ENCODE measurements around the gene LRP2BP. TPM values are rescaled to one million over a fixed set of nuclear protein-coding genes. Genes with fewer than 3 reads are reported as not detected.

The LRP2BP gene
- total RNA-seq, 2 experiments from 2014 or later, result 2.7 to 3.1 TPM

DNA sequence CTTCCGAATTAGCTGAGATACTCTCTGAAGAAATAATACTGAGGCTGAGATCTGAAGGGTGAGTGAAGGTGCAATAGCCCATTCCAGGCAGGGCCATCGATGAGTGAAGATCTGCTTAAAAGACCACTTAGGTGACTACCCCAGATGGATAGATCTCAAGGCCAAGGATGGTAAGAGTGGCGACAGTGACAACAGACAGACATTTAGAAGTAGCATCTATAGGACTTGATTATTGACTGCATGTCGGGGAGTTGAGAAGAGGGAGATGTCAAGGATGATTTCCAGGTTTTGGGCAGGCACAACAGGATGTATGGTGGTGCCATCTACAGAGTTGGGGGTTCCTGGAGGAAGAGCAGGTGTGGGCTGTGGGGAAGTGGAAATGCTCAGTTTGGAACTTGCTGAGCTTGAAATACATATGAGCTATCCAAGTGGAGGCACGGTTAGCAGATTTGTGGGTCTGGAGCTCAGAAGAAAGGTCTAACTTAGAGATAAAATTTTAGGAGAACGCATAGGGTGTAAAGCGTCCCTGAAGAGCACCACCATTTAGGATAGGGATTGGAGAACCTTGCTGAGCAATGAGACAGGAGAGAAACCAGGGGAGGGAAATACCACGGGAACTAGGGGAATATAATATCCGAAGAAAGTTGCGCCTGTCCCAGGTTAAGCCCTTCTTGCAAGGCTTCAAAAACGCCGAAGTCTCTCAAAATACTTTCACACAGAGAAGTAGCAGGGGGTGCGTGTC, 29.4 kb upstream of the LRP2BP start:
- peaks cover 17% of the 10 kb centered on the region for H3K36me3 ChIP-seq (ENCODE audit: insufficient read depth, low read length)
- Mint-ChIP-seq H3K4me1 (ENCODE audit: low read depth) (peaks cover 31% of the 10 kb centered on the region), H3K27me3 (peaks cover 6% of the 10 kb centered on the region), H3K36me3 (ENCODE audit: low read depth) (peaks cover 39% of the 10 kb centered on the region), H3K27ac (peak overlapping the region; percentile 91), H3K9me3 (no peaks in the 10 kb centered on the region), H3K4me3 (peak overlapping the region; percentile 94)
- CTCF ChIA-PET, result interaction anchor here (0.7 to 1.9 kb wide), 4 partner anchors 21 to 173 kb away, joined by 3 to 9 read pairs (median 6); partner anchors contain the start of genes ANKRD37 and LRP2BP
- TF ChIP-seq, protein P1, sequence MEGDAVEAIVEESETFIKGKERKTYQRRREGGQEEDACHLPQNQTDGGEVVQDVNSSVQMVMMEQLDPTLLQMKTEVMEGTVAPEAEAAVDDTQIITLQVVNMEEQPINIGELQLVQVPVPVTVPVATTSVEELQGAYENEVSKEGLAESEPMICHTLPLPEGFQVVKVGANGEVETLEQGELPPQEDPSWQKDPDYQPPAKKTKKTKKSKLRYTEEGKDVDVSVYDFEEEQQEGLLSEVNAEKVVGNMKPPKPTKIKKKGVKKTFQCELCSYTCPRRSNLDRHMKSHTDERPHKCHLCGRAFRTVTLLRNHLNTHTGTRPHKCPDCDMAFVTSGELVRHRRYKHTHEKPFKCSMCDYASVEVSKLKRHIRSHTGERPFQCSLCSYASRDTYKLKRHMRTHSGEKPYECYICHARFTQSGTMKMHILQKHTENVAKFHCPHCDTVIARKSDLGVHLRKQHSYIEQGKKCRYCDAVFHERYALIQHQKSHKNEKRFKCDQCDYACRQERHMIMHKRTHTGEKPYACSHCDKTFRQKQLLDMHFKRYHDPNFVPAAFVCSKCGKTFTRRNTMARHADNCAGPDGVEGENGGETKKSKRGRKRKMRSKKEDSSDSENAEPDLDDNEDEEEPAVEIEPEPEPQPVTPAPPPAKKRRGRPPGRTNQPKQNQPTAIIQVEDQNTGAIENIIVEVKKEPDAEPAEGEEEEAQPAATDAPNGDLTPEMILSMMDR (IDR thresholded peaks at IDR 0.05), result no peak
- POLR2A ChIA-PET, result interaction anchor here (0.6 to 5.0 kb wide), 16 partner anchors 10 to 951 kb away, joined by 3 to 88 read pairs (median 4); partner anchors contain the start of genes ANKRD37, CASP3, CYP4V2 and IRF2
- ATAC-seq (ENCODE audit: poor library complexity) (no peak), DNase-seq (peak in 3 of 14 experiments; percentile 15 to 48 (median 22))
- intact Hi-C loops (cut with DNase I, micrococcal nuclease), result loop anchor here (1.0 to 10.0 kb wide), 11 partner anchors 27 to 890 kb away; partner anchors contain the start of genes CFAP97 (in 2 of the 2), ACSL1 (in 1 of the 2), ANKRD37 (in 1 of the 2) and CCDC110 (in 1 of the 2)
- peaks cover 18% of the 10 kb centered on the region for H3K4me1 ChIP-seq (ENCODE audit: insufficient read depth, low read length)
- H3K27ac ChIP-seq (ENCODE audit: low read depth in 1 of 2, low read length in 2 of 2), result peak overlapping the region; percentile 88 to 99
- H3K9me3 ChIP-seq (ENCODE audit: control insufficient read depth in 1 of 2, insufficient read depth in 1 of 2, low read length in 2 of 2), result no peaks in the 10 kb centered on the region
- peak overlapping the region; percentile 99 for H3K4me3 ChIP-seq (ENCODE audit: low read length)
- no peaks in the 10 kb centered on the region for H3K27me3 ChIP-seq (ENCODE audit: control insufficient read depth in 1 of 2, insufficient read depth in 2 of 2, low read length in 2 of 2)

DNA sequence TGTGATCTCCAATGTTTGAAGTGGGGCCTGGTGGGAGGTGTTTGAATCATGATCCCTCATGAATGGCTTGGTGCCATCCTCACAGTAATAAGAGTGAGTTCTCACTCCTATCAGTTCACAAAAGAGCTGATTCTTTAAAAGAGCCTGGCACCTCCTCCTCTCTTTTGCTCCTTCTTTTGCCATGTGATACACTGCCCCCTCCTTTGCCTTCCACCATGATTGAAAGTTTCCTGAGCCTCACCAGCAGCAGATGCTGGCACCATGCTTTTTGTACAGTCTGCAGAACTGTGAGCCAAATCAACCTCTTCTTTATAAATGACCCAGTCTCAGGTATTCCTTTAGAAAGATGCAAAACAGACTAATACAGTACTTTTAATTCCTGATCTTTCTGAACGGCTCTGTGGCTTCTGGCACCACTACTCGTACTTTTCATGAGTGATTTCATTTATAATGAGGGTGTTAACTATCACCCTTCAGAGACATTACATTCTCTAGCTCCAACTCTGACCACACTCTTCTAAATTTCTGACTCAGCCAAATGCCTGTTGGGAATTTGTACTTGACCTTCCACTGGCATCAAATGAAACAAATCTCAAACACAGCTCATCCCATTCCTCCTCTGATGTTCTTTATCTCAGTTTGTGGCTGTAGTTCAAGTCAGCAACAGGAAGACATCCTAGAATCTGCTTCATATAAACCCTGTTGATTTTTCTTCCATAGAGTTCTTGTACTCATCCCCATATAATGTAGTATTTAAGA, 25.8 kb upstream of the LRP2BP start:
- peaks cover 67% of the 10 kb centered on the region for H3K36me3 Mint-ChIP-seq (ENCODE audit: low read depth)
- no peak overlapping the region for H3K27ac Mint-ChIP-seq
- Histone ChIP-seq H3K27me3 (ENCODE audit: control insufficient read depth in 1 of 2, insufficient read depth in 2 of 2, low read length in 2 of 2) (no peaks in the 10 kb centered on the region), H3K36me3 (ENCODE audit: insufficient read depth, low read length) (peaks cover 40% of the 10 kb centered on the region), H3K27ac (ENCODE audit: low read depth in 1 of 2, low read length in 2 of 2) (no peak overlapping the region), H3K9me3 (ENCODE audit: control insufficient read depth in 1 of 2, insufficient read depth in 1 of 2, low read length in 2 of 2) (no peaks in the 10 kb centered on the region), H3K4me3 (ENCODE audit: low read length) (no peak overlapping the region), H3K4me1 (ENCODE audit: insufficient read depth, low read length) (peaks cover 17% of the 10 kb centered on the region)
- H3K4me1 Mint-ChIP-seq (ENCODE audit: low read depth), result peaks cover 31% of the 10 kb centered on the region
- POLR2A ChIA-PET, result interaction anchor here (1.1 kb wide), 2 partner anchors 9 to 27 kb away, joined by 3 read pairs; no protein-coding TSS in a partner anchor
- DNase-seq (no peak), ATAC-seq (ENCODE audit: poor library complexity) (no peak)
- H3K9me3 Mint-ChIP-seq, result no peaks in the 10 kb centered on the region
- intact Hi-C loops (cut with DNase I, micrococcal nuclease), result loop anchor here (10.0 kb wide), 5 partner anchors 173 to 887 kb away; partner anchors contain the start of genes ACSL1 (in 1 of the 2), CFAP97 (in 1 of the 2) and SNX25 (in 1 of the 2)
- CTCF ChIA-PET, result interaction anchor here (1.0 kb wide), 1 partner anchor 176 kb away, joined by 3 read pairs; no protein-coding TSS in a partner anchor
- TF ChIP-seq, protein P1 (IDR thresholded peaks at IDR 0.05), result no peak
- no peaks in the 10 kb centered on the region for H3K27me3 Mint-ChIP-seq
- H3K4me3 Mint-ChIP-seq, result no peak overlapping the region

DNA sequence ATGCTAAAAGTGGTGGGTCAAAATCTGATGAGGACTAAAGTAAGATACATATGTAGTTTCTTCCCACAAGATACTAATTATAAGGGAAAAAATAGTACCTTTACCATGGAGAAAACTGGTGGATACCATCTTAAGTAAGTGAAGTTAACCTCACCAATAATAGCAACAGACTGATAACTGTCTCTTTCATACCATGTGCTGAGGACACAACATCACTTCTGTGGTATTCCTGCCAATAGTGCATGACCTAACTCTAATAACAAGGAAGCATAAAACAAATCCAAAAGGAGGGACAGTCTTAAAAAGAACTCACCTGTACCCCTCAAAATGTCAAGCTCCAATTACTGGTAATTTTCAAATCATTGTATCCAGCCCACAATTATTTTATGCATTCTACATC, 21.2 kb upstream of the LRP2BP start:
- H3K27ac ChIP-seq (ENCODE audit: low read depth in 1 of 2, low read length in 2 of 2), result no peak overlapping the region
- H3K27ac Mint-ChIP-seq, result no peak overlapping the region
- no peaks in the 10 kb centered on the region for H3K4me1 ChIP-seq (ENCODE audit: insufficient read depth, low read length)
- intact Hi-C loops (cut with DNase I, micrococcal nuclease), result no loop called here
- H3K36me3 Mint-ChIP-seq (ENCODE audit: low read depth), result peaks cover 79% of the 10 kb centered on the region
- H3K27me3 Mint-ChIP-seq, result no peaks in the 10 kb centered on the region
- ChIA-PET POLR2A (interaction anchor here (1.1 kb wide), 1 partner anchor 21 kb away, joined by 4 read pairs; the partner anchor contains the start of gene ANKRD37), CTCF (no interaction called here)
- H3K4me1 Mint-ChIP-seq (ENCODE audit: low read depth), result peaks cover 8% of the 10 kb centered on the region
- no peak overlapping the region for H3K4me3 ChIP-seq (ENCODE audit: low read length)
- TF ChIP-seq, protein P1 (IDR thresholded peaks at IDR 0.05), result no peak
- no peaks in the 10 kb centered on the region for H3K9me3 ChIP-seq (ENCODE audit: control insufficient read depth in 1 of 2, insufficient read depth in 1 of 2, low read length in 2 of 2)
- no peaks in the 10 kb centered on the region for H3K9me3 Mint-ChIP-seq
- DNase-seq (no peak), ATAC-seq (ENCODE audit: poor library complexity) (no peak)
- H3K27me3 ChIP-seq (ENCODE audit: control insufficient read depth in 1 of 2, insufficient read depth in 2 of 2, low read length in 2 of 2), result no peaks in the 10 kb centered on the region
- H3K4me3 Mint-ChIP-seq, result no peak overlapping the region
- peaks cover 65% of the 10 kb centered on the region for H3K36me3 ChIP-seq (ENCODE audit: insufficient read depth, low read length)

All from CD4-positive, alpha-beta T cell (primary cell).